HG03045 (cell line): ENCODE results near the gene ANKRD44.
A peak's percentile ranks its signal among the peaks of the same experiment; 100 is the strongest.
"Not testable (repeated sequence)": the region's sequence is repeated elsewhere in the genome, so short reads cannot be mapped to it uniquely, and the experiment has no call there.

ENCODE experiments used
- ATAC-seq: cut with Tn5 transposase; IDR thresholded peaks from one replicate; pipeline ENCODE4 v1.9.1; 2021; ENCODE audit warnings: mild to moderate bottlenecking, moderate library complexity; ENCODE audit not compliant: unreplicated experiment

The ANKRD44 gene

GRCh38 chr2:197241153-197241552, 69.4 kb downstream of the ANKRD44 start:
- ATAC-seq: no peak

- no peak for ATAC-seq
Observed at GRCh38 chr2:197240421-197241041, 70.0 kb downstream of the ANKRD44 start.

- ATAC-seq: not testable (repeated sequence)
Observed at GRCh38 chr2:197240018-197240417, 70.6 kb downstream of the ANKRD44 start.

DNA sequence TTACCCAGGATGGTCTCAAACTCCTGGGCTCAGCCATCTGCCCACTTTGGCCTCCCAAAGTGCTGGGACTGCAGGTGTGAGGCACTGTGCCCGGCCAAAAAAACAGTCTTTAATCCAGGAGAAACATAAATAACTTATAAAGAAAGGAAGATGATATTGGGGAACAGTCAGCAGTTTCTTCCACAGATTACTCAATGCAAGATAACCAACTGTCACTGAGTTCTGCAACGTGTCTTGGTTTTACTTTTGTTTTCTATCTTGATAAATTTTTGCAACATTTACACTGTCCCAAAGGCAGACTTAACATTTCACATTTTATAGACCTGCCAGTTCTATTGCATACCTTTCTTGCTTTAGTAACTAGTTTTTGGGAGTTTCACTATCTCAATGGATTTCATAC, 71.1 kb downstream of the ANKRD44 start:
- peak; percentile 70 for ATAC-seq

DNA sequence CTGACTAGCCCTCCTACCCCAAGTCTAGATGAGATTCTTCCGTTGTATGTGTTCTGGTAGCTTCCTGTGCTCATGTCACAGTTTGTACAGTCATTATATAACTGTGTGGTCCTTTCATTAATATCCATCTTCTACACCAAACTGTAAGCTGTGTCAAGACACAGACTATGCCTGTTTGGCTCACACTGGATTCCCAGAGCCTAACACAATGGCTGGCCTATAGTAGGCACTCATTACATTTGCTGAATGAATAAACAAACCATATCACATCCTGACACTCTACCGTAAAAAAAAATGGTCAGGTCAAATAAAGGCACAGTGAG, 72.6 kb downstream of the ANKRD44 start:
- ATAC-seq: no peak

GRCh38 chr2:197237291-197238042, 73.1 kb downstream of the ANKRD44 start:
- ATAC-seq: no peak

- no peak for ATAC-seq
Observed at GRCh38 chr2:197236816-197237215, 73.8 kb downstream of the ANKRD44 start.

DNA sequence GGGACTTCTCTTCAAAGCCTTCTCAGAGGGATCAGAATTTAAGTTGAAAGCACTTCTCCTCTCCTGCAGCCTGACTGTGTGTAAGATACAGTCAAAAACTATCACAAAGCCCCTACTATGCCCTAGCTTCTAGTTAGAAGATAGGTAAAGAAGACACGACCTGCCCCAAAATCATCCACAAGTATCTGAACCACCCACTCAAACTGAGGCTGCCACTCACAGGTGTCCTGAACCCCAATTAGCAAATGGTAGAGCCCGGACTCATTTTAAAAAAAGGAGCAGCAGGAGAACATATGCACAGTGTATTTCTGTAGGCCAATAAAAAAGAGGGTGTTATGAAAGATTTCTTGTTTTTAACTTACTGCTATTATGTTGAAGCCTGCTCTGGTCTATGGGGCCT, 74.4 kb downstream of the ANKRD44 start:
- ATAC-seq: no peak

DNA sequence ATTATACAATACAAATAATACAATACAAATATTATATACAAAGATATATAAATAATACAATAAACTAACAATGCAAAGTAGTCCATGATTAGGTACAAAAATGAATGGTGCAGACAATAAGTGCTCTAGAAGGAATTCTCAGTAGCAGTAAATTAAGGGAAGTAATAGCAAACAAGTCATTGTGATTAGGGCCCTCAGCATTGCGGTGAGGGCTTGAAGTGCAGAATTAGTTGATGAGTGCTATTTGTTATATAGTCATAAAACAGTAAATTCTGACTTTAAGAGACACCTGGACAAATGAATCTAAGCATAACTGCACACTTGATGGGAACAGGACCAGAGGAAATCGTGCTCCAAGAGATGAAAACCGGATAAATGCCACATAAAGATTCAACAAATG, 74.9 kb downstream of the ANKRD44 start:
- no peak for ATAC-seq

DNA sequence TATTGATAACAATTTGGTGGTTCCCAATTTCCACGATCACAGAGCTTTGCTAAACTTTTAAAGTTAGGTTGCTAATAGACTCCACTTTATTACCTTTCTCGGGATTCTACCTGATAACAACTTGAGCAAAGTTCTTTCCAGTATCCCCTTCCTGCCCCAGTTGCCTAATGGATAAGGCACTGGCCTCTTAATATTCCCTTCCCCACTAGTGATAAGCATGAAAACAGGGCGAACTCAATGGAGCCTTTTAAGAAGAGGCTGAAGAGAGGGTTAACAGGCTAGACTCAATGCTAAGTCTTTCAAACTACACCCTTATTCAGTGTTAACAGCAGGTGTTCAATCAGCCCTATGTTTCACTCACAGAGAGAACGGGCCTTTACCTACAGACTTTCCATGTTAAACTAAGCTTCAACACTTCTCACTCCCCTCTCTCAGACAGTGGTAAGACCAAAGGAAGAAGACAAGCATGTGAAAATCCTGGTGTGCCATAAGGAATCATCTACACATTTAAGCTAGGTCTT, 75.8 kb downstream of the ANKRD44 start:
- no peak for ATAC-seq

GRCh38 chr2:197233473-197233872, 77.1 kb downstream of the ANKRD44 start:
- no peak for ATAC-seq

- no peak for ATAC-seq
Observed at GRCh38 chr2:197232010-197232409, 78.6 kb downstream of the ANKRD44 start.

DNA sequence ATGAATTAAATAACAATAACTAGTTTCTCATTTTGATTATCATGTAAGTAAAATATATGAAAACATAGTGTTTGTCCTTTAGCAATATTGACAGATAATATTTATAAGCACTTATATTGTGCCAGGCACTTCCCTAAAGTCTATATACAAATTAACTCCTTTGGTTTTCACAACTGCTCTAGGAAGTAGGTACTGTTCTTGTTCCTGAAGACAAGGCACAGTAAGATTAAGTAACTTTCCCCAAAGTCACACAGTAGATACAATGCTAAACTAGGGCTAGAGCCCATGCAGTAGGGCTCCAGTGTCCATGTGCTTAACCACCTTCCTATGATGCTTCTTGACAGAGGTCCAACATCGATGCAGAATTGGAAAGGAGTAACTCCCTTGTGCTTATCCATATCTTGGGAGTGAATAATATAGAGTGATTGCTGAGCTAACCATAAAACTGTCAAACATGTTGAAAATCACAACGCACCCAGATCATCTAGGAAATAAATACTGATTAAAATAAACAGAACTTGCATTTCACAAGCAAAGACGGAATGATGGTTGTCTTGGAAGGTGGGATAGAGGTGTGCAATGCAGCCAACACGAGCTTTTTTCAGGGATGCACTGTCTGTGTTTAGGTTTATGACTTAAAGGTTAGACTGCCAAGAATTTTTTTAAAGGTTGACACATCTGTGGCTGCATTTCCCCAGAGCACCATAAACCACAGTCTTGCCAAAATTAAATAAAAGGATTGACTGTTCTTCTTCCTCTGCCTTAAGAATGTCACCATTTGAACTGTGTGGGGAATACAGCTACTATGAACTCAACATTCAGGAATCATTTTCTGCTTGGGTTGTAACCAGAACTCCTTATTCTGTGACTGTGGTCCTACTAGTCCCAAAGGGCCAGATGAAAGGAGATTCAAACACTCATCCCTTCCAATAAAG, 80.8 kb downstream of the ANKRD44 start:
- no peak for ATAC-seq

DNA sequence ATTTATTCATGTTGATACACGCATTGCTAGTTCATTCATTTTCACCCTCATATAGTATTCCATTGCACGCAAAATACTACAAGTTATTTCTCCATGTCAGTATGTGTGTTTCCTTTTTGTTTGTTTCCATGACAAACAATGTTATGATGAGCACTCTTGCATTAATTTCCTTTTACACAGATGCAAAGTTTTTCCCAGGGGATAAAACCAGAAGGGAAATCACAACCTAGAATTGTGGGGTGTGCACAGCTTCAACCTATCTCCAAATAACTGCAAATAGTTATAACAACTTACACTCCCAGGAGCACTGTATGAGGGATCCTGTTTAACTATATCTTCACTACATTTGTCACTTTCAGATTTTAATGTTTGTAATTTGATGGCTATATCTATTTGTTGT, 87.1 kb downstream of the ANKRD44 start:
- no peak for ATAC-seq

- no peak for ATAC-seq
Observed at GRCh38 chr2:197219636-197220035, 90.9 kb downstream of the ANKRD44 start.

GRCh38 chr2:197217541-197217940, 93.0 kb downstream of the ANKRD44 start:
- ATAC-seq: no peak

DNA sequence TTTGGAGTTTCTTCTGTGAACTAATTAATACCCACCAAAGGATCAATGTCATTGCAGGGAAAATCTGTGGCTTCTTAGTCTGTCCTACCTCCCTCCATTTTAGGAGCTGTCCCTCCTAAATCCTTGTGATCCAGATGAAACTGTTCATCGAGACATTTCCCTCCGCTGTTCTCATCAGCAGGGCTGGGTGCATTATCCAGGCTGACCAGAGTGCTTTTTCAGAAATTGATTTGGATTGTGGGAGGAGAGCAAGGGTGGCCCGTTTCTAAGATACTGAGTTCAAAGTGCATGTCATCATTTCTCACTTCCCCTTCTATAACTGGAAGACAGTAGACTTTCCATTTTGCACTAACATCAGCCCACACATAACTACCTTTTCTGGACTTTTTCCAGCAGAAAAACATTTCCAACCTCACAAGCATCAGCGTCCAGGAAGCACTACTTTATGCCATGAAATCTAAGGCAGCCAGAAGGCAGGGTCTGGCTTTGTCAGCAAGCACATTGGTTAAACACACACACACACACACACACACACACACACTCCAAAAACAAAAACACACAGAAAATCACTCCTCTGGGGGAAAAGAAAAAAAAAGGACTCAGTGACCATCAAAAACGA, 94.1 kb downstream of the ANKRD44 start:
- ATAC-seq: peak; percentile 71

GRCh38 chr2:197215748-197216360, 94.7 kb downstream of the ANKRD44 start:
- ATAC-seq: peak; percentile 27

GRCh38 chr2:197212344-197213262, 98.0 kb downstream of the ANKRD44 start:
- ATAC-seq: no peak
